Cardiac fibroblast (primary cell): Measurements from ENCODE around the gene CDC37.
"Not testable (repeated sequence)": the region's sequence is repeated elsewhere in the genome, so short reads cannot be mapped to it uniquely, and the experiment has no call there.

Source experiments
- DNase-seq, 2 donors: peaks; one replicate each; pipeline versions ENCODE4 v3.0.0 to v3.0.0-alpha.2; 2010; ENCODE audit warnings: low read depth in 2 of 2
- H3K4me3 ChIP-seq, 2 donors: replicated peaks in 1 of 2; 1 replicate in 1 of 2; 2 replicates in 1 of 2; pipeline ENCODE4 v1.5.1; 2011; ENCODE audit warnings: low read depth in 2 of 2, low read length in 2 of 2, mild to moderate bottlenecking in 2 of 2, moderate library complexity in 1 of 2
- TF ChIP-seq, protein P1 (sequence below): IDR thresholded peaks from one replicate; pipeline ENCODE4 v1.5.1; 2011; ENCODE audit warnings: low read depth, mild to moderate bottlenecking, low read length, inconsistent platforms

CDC37 gene

DNA sequence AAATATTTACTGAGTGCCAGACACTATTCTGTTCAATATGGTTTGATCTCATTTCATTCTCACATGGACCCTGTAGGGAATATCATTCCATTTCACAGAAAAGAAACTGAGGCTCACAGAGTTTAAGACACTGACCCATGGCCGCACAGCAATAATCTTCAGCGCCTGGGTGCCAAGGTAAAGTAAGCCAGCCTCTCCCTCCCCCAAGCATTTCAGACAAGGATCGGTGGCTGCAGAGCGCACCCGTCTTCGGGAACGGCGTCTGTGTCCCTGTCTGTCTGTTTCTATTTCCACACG, 12.7 kb upstream of the CDC37 start:
- TF ChIP-seq, protein P1, sequence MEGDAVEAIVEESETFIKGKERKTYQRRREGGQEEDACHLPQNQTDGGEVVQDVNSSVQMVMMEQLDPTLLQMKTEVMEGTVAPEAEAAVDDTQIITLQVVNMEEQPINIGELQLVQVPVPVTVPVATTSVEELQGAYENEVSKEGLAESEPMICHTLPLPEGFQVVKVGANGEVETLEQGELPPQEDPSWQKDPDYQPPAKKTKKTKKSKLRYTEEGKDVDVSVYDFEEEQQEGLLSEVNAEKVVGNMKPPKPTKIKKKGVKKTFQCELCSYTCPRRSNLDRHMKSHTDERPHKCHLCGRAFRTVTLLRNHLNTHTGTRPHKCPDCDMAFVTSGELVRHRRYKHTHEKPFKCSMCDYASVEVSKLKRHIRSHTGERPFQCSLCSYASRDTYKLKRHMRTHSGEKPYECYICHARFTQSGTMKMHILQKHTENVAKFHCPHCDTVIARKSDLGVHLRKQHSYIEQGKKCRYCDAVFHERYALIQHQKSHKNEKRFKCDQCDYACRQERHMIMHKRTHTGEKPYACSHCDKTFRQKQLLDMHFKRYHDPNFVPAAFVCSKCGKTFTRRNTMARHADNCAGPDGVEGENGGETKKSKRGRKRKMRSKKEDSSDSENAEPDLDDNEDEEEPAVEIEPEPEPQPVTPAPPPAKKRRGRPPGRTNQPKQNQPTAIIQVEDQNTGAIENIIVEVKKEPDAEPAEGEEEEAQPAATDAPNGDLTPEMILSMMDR, result no peak
- peak overlapping the region; percentile 63 to 68 for H3K4me3 ChIP-seq
- DNase-seq, result no peak

DNA sequence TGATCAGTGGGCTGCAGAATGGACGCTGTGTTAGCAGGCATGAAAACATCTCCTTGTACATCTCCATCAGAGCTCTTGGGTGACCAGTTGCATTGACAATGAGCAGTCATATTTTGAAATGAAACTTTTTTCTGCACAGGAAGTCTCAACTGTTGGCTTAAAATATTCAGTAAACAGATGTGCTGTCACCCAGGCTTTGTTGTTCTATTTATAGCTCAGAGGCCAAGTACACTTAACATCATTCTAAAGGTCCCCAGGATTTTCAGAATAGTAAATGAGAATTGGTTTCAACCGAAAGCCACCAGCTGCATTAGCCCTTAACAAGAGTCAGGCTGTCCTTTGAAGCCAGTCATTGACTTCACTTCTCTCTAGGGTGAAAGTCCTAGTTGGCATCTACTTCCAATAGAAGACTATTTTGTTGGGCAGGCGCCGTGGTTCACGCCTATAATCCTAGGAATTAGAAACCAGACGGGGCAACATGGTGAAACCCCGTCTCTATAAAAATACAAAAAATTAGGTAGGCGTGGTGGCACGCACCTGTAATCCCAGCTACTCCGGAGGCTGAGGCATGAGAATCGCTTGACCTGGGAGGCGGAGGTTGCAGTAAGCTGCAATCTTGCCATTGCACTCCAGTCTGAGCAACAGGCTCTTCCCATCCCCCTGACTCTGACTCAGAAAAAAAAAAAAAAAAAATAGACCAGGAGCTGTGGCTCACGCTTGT, 9.1 kb upstream of the CDC37 start:
- no peak overlapping the region for H3K4me3 ChIP-seq
- no peak for DNase-seq
- TF ChIP-seq, protein P1, result no peak

DNA sequence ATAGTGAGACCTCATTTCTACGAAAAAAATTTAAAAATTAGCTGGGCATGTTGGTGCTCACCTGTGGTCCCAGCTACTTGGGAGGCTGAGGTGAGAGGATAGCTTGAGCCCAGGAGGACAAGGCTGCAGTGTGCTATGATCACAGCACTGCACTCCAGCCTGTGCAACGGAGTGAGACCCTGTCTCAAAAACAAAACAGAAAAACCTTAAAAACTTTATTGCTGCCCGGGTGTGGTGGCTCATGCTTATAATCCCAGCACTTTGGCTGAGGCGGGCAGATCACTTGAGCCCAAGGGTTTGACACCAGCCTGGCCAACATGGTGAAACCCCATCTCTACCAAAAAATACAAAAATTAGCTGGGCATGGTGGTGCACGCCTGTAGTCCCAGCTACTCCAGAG, 7.9 kb upstream of the CDC37 start:
- DNase-seq, H3K4me3 ChIP-seq: not testable (repeated sequence)

DNA sequence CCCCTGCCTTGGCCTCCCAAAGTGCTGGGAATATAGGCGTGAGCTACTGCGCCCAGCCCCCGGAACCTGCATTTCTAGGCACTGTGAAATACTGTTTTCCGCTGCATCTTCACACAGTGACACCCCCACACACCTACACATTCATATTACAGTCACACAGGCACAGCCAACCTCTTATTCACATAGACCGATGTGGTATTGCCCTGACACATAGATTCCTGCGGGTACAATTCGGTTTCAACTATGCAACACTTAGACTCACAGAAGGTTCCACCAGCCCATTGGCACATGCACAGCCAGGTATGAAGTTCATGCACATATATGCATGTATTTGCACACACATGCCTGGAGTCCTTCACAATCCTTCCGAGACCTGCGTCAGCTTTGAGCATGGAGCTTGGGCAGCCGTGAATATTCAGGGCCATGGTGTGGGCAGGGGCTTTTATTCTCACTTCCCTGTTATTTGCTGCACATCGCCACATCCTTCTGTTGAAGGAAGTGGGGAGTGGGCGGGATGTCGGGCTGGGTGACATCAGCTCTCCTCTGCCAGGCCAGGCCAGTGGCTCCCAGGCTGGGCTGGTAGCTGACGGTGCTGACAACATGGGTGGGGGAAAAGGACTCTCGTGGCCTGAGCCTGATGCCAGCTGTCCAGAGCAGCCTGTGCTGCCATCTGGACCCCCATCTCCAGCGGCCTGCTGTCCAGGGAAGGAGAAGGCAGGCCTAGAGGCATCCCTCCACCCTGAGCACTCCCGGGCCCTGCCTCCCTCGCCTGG, 5.4 kb upstream of the CDC37 start:
- no peak for DNase-seq
- H3K4me3 ChIP-seq, result no peak overlapping the region
- TF ChIP-seq, protein P1, result no peak

DNA sequence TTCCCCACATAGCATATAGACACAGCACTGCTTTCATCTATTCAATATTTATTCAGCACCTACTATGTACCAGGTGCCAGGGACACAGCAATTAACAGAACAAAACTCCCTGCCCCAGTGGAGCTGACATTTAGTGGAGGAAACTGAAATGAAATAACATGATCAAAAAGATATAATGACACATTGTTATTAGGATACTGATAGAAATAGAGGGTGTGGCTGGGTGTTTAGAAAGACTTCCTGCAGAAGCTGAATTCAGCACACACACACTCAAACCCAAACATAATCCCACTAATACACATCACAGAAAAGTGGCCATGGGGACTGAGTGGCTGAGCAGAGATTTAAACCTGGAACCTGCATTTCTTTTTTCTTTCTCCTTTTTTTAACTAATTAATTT, 3.8 kb upstream of the CDC37 start:
- no peak overlapping the region for H3K4me3 ChIP-seq
- TF ChIP-seq, protein P1, result no peak
- DNase-seq, result no peak

DNA sequence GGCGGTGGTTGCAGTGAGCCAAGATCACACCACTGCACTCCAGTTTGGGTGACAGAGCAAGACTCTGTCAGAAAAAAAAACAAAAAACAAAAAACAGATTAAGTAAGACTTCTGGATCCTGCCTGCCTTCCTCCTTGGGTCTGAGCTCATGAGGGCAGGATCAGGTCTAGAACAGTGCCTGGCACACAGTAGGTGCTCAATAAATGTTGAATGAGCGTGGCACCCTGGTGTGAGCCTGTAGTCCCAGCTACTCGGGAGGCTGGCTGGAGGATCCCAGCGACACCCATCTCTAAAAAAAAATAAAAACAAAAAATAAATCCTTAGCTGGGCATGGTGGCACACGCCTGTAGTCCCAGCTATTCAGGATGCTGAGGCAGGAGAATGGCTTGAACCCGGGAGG, 2.8 kb upstream of the CDC37 start:
- no peak overlapping the region for H3K4me3 ChIP-seq
- DNase-seq, result no peak
- TF ChIP-seq, protein P1, result no peak

DNA sequence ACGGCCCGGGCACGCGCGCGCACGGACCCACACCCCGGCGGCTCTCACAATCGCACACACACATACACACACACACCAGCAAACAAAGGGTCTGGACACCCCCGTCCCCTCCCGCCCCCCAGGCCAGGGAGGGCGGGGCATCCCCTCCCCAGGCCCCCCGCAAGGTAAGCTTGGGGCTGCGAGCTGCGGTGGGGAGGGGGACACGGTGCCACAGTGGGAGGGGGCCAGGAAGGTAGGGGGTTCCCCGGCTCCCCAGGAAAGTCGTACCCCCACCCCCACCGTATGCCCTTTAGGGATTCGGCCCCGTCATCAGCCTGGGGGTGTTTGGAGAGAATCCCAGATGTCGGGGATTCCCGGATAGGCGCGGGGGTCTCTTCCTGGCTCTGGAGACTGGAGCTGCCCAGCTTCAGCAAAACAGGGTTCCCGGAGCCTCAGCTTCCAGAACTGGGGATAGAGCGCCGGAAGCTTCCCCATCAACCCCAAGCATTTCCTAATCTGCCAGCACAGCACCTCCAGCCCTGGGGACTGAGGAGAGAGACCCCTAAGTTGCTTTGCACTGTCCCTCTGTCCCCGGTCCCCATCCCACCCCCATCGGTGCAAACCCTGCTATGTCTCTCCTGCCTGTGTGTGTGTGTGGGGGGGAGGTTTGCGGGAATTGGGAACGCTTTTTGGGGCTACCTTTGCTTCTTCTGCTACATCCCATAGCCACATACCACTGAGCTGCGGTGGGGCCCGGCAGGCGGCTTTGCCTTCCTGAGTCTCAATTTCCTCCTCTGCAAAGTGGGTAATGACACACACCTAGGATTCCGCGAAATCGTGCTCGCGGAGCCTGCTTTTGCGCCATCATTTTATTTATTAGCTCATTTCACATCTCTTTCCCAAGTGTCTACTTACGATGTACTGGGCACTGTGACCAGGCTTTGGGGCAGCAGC, 1.8 kb upstream of the CDC37 start:
- DNase-seq, result no peak
- H3K4me3 ChIP-seq, result peak overlapping the region; percentile 99 to 100
- TF ChIP-seq, protein P1, result no peak
